GM21619 (cell line): ENCODE results near the gene NDUFS4.
"Not testable (repeated sequence)": the region's sequence is repeated elsewhere in the genome, so short reads cannot be mapped to it uniquely, and the experiment has no call there.

Source experiments
- ATAC-seq: cut with Tn5 transposase; IDR thresholded peaks from one replicate; pipeline ENCODE4 v1.9.1; 2021; ENCODE audit not compliant: unreplicated experiment

Gene NDUFS4

GRCh38 chr5:53660573-53660972 lies 100.1 kb downstream of the NDUFS4 start:
- not testable (repeated sequence) for ATAC-seq

GRCh38 chr5:53665313-53665712 lies 104.9 kb downstream of the NDUFS4 start:
- not testable (repeated sequence) for ATAC-seq

GRCh38 chr5:53667621-53668020 lies 107.2 kb downstream of the NDUFS4 start:
- ATAC-seq, result no peak

GRCh38 chr5:53671447-53671846 lies 111.0 kb downstream of the NDUFS4 start:
- no peak for ATAC-seq

- ATAC-seq, result no peak
These were observed 113.7 kb downstream of the NDUFS4 start for GRCh38 chr5:53674121-53674520.

- ATAC-seq, result no peak
These were observed 117.2 kb downstream of the NDUFS4 start for GRCh38 chr5:53677632-53678031.

- ATAC-seq, result no peak
These were observed 118.7 kb downstream of the NDUFS4 start for GRCh38 chr5:53678981-53679660.

GRCh38 chr5:53681079-53681478 lies 120.6 kb downstream of the NDUFS4 start:
- no peak for ATAC-seq

GRCh38 chr5:53691014-53691413 lies 130.6 kb downstream of the NDUFS4 start:
- no peak for ATAC-seq

- no peak for ATAC-seq
These were observed 134.1 kb downstream of the NDUFS4 start for GRCh38 chr5:53694520-53695022.

- not testable (repeated sequence) for ATAC-seq
These were observed 150.0 kb downstream of the NDUFS4 start for GRCh38 chr5:53710405-53710804.

- no peak for ATAC-seq
These were observed 151.9 kb downstream of the NDUFS4 start for GRCh38 chr5:53712327-53712726.

GRCh38 chr5:53713978-53714666 lies 153.7 kb downstream of the NDUFS4 start:
- ATAC-seq, result no peak

GRCh38 chr5:53714667-53715010 lies 154.2 kb downstream of the NDUFS4 start:
- ATAC-seq, result no peak

GRCh38 chr5:53726121-53726520 lies 165.7 kb downstream of the NDUFS4 start:
- no peak for ATAC-seq

- no peak for ATAC-seq
These were observed 170.5 kb downstream of the NDUFS4 start for GRCh38 chr5:53730943-53731342.
